Mucosa of rectum (tissue), 2 donors: Measurements from ENCODE around the gene OVCA2.

Source experiments
- H3K27ac ChIP-seq, 2 donors: one replicate each; pipeline ENCODE4 v1.7.0; 2013; ENCODE audit warnings: inconsistent platforms in 2 of 2, low read depth in 2 of 2, low read length in 2 of 2
- H3K27me3 ChIP-seq, 2 donors: one replicate each; pipeline ENCODE4 v1.7.0; 2013; ENCODE audit warnings: low read length in 2 of 2; ENCODE audit not compliant: control insufficient read depth in 2 of 2, insufficient read depth in 2 of 2
- H3K36me3 ChIP-seq, 2 donors: one replicate each; pipeline ENCODE4 v1.7.0; 2013; ENCODE audit warnings: low read length in 2 of 2; ENCODE audit not compliant: control insufficient read depth in 2 of 2, insufficient read depth in 2 of 2
- H3K4me1 ChIP-seq, 2 donors: one replicate each; pipeline ENCODE4 v1.7.0; 2013; ENCODE audit warnings: low read length in 2 of 2, mild to moderate bottlenecking in 1 of 2; ENCODE audit not compliant: control insufficient read depth in 2 of 2, insufficient read depth in 2 of 2
- H3K4me3 ChIP-seq, 2 donors: one replicate each; pipeline ENCODE4 v1.7.0; 2013; ENCODE audit warnings: low read length in 2 of 2
- H3K9ac ChIP-seq, 2 donors: one replicate each; pipeline ENCODE4 v1.7.0; 2013; ENCODE audit warnings: low read length in 2 of 2, low read depth in 1 of 2, mild to moderate bottlenecking in 1 of 2
- H3K9me3 ChIP-seq, 2 donors: one replicate each; pipeline ENCODE4 v1.7.0; 2013; ENCODE audit warnings: low read length in 2 of 2; ENCODE audit not compliant: control insufficient read depth in 2 of 2
- donor health status: healthy.
- donor health status: Normal muscosa, but diverticular disease.

Gene OVCA2

GRCh38 chr17:2053380-2054261, 11.8 kb downstream of the OVCA2 start:
- no peaks in the 10 kb centered on the region for H3K9me3 ChIP-seq
- peak overlapping the region; percentile 67 to 84 for H3K27ac ChIP-seq
- H3K27me3 ChIP-seq: peaks cover 13 to 31% of the 10 kb centered on the region in 2 donors
- peak overlapping the region in 1 of 2 donors; percentile 14 for H3K9ac ChIP-seq
- no peaks in the 10 kb centered on the region for H3K36me3 ChIP-seq
- H3K4me1 ChIP-seq: peaks cover 22 to 38% of the 10 kb centered on the region in 2 donors
- peak overlapping the region; percentile 55 to 61 for H3K4me3 ChIP-seq

GRCh38 chr17:2054262-2054511, 12.4 kb downstream of the OVCA2 start:
- Histone ChIP-seq H3K4me3 (peak overlapping the region; percentile 55 to 61), H3K27me3 (peaks cover 13 to 31% of the 10 kb centered on the region in 2 donors), H3K27ac (peak overlapping the region; percentile 67 to 84), H3K4me1 (peaks cover 20 to 34% of the 10 kb centered on the region in 2 donors), H3K36me3 (no peaks in the 10 kb centered on the region), H3K9me3 (no peaks in the 10 kb centered on the region), H3K9ac (peak overlapping the region in 1 of 2 donors; percentile 41)

- Histone ChIP-seq H3K9ac (peak within 1 kb of the TSS; percentile 41), H3K9me3 (no peaks in the 10 kb centered on the region), H3K36me3 (no peaks in the 10 kb centered on the region), H3K4me1 (peaks cover 16 to 33% of the 10 kb centered on the region in 2 donors), H3K27me3 (peaks cover 13 to 31% of the 10 kb centered on the region in 2 donors), H3K4me3 (peak within 1 kb of the TSS; percentile 58 to 61), H3K27ac (peak within 1 kb of the TSS; percentile 72 to 84)
Measured at GRCh38 chr17:2054512-2055291, 12.9 kb downstream of the OVCA2 start, which contains the start of gene HIC1. Gene HIC1 (plus strand): TSS chr17:2055103. CDS start chr17:2056691, 1,588 bp downstream.

- H3K36me3 ChIP-seq: peaks cover 0 to under 1% of the 10 kb centered on the region in 2 donors
- no peaks in the 10 kb centered on the region for H3K9me3 ChIP-seq
- H3K27ac ChIP-seq: peak overlapping the region; percentile 72 to 84
- H3K9ac ChIP-seq: peak overlapping the region; percentile 24 to 64
- H3K27me3 ChIP-seq: peaks cover 13 to 31% of the 10 kb centered on the region in 2 donors
- peak overlapping the region; percentile 58 to 63 for H3K4me3 ChIP-seq
- peaks cover 15 to 42% of the 10 kb centered on the region in 2 donors for H3K4me1 ChIP-seq
Measured at GRCh38 chr17:2055292-2056205, 13.7 kb downstream of the OVCA2 start.

GRCh38 chr17:2056206-2057174, 14.7 kb downstream of the OVCA2 start:
- H3K9ac ChIP-seq: peak overlapping the region; percentile 24 to 64
- H3K4me1 ChIP-seq: peaks cover 13 to 48% of the 10 kb centered on the region in 2 donors
- H3K27ac ChIP-seq: peak overlapping the region; percentile 72 to 84
- H3K36me3 ChIP-seq: peaks cover 0 to 7% of the 10 kb centered on the region in 2 donors
- peaks cover 13 to 28% of the 10 kb centered on the region in 2 donors for H3K27me3 ChIP-seq
- H3K9me3 ChIP-seq: no peaks in the 10 kb centered on the region
- peak overlapping the region; percentile 58 to 63 for H3K4me3 ChIP-seq

- Histone ChIP-seq H3K27me3 (peaks cover 11 to 22% of the 10 kb centered on the region in 2 donors), H3K27ac (peak overlapping the region; percentile 72 to 83), H3K9me3 (no peaks in the 10 kb centered on the region), H3K4me3 (peak overlapping the region in 1 of 2 donors; percentile 17), H3K36me3 (peaks cover 0 to 7% of the 10 kb centered on the region in 2 donors), H3K4me1 (peaks cover 13 to 48% of the 10 kb centered on the region in 2 donors), H3K9ac (peak overlapping the region in 1 of 2 donors; percentile 64)
Measured at GRCh38 chr17:2057175-2057759, 15.4 kb downstream of the OVCA2 start.

GRCh38 chr17:2057760-2058585, 16.2 kb downstream of the OVCA2 start:
- Histone ChIP-seq H3K27ac (peak overlapping the region; percentile 74 to 83), H3K27me3 (peaks cover 11 to 22% of the 10 kb centered on the region in 2 donors), H3K9ac (peak overlapping the region in 1 of 2 donors; percentile 64), H3K36me3 (peaks cover 6 to 7% of the 10 kb centered on the region in 2 donors), H3K4me1 (peaks cover 19 to 51% of the 10 kb centered on the region in 2 donors), H3K4me3 (peak overlapping the region; percentile 17 to 26), H3K9me3 (no peaks in the 10 kb centered on the region)
